GM12878 (cell line): ENCODE measurements around the gene CCHCR1.
"Not testable (repeated sequence)": the region's sequence is repeated elsewhere in the genome, so short reads cannot be mapped to it uniquely, and the experiment has no call there.

ENCODE experiments used
- CTCF ChIP-seq, 3 experiments: IDR thresholded peaks in 2 of 3; conservative IDR thresholded peaks in 1 of 3; 2 replicates each; pipeline ENCODE4 v1.5.1; 2011; ENCODE audit warnings: low read depth in 3 of 3, low read length in 3 of 3, mild to moderate bottlenecking in 3 of 3, control low read depth in 2 of 3, moderate library complexity in 2 of 3, inconsistent platforms in 1 of 3, mixed read lengths in 1 of 3; ENCODE audit not compliant: control insufficient read depth in 2 of 3, insufficient read depth in 1 of 3; ENCODE audit errors: extremely low read depth in 1 of 3
- NR2C2 ChIP-seq: IDR thresholded peaks from 2 replicates; pipeline ENCODE4 v1.6.1; 2011; ENCODE audit warnings: borderline replicate concordance, low read depth; ENCODE audit not compliant: control insufficient read depth, insufficient read length
- RAD21 ChIP-seq: IDR thresholded peaks from 2 replicates; pipeline ENCODE4 v1.6.1; 2011; ENCODE audit warnings: mild to moderate bottlenecking, low read depth, low read length, moderate library complexity; ENCODE audit not compliant: insufficient read depth

DNA sequence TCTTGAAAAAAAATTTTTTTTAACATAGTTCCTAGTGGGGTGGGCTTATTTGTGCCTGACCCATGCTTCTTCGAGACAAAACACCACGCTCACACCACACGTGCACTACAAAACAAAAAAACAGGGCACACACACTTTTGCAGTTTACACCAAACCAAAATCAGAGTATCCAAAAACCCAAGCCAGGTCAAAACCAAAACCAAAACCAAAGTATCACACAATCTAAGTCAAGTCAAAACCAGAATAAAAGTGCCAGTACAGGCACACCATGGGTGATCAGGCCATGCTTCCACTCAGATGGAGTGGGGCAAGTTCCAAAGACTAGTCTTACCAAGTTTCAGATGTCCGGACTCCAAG, 28.1 kb upstream of the CCHCR1 start:
- not testable (repeated sequence) for TF ChIP-seq NR2C2; CTCF (IDR thresholded peaks at IDR 0.05 in 2 of 3, conservative IDR thresholded peaks at IDR 0.05 in 1 of 3; ENCODE audit: control insufficient read depth in 2 of 3, extremely low read depth in 1 of 3, insufficient read depth in 1 of 3, low read depth in 3 of 3, low read length in 3 of 3); RAD21
